GM18868 (cell line): ENCODE results near the gene PCDHGB1.
"Not testable (repeated sequence)": the region's sequence is repeated elsewhere in the genome, so short reads cannot be mapped to it uniquely, and the experiment has no call there.

Source experiments
- ATAC-seq: cut with Tn5 transposase; IDR thresholded peaks from one replicate; pipeline ENCODE4 v1.9.1; 2021; ENCODE audit warnings: mild to moderate bottlenecking, moderate library complexity; ENCODE audit not compliant: unreplicated experiment

Gene PCDHGB1

DNA sequence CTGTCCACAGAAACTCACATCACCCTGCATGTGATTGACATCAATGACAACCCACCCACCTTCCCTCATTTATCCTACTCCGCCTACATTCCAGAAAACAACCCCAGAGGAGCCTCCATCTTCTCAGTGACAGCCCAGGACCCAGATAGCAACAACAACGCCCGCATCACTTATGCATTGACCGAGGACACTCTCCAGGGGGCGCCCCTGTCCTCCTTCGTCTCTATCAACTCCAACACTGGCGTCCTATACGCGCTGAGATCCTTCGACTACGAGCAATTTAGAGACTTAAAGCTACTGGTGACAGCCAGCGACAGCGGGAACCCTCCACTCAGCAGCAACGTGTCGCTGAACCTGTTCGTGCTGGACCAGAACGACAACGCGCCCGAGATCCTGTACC, 4.6 kb upstream of the PCDHGB1 start:
- ATAC-seq: no peak

- not testable (repeated sequence) for ATAC-seq
Measured at GRCh38 chr5:141346017-141346416, 3.9 kb upstream of the PCDHGB1 start.

GRCh38 chr5:141351591-141351990, 1.7 kb downstream of the PCDHGB1 start:
- ATAC-seq: no peak

DNA sequence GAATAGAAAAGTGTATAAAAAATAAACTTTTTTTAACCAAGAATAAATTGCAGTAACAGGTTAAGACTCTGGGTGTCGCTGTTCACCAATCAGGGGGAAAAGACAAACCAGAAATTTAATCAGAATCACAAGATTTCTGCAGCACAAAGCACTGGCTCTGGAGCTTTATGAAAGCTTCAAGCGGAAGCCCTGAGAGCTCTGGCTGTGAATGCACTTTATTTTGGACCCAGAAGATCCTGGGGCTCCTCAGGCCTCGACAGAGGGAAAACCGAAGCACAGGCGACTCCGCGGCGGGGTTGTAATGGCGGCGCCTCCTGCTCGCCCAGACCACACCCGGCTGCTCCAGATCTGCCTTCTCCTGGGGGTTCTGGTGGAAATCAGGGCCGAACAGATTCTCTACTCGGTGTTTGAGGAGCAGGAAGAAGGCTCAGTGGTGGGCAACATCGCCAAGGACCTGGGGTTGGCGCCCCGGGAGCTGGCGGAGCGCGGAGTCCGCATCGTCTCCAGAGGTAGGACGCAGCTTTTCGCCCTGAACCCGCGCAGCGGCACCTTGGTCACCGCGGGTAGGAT, 5.1 kb downstream of the PCDHGB1 start, which contains the start of gene PCDHGA4:
PCDHGA4 (plus strand) TSS at position 122 of the 570 bp plus-strand sequence; CDS start at position 209, 87 bp downstream.
- ATAC-seq: peak; percentile 37

- no peak for ATAC-seq
Measured at GRCh38 chr5:141355641-141356040, 5.7 kb downstream of the PCDHGB1 start.

- no peak for ATAC-seq
Measured at GRCh38 chr5:141356133-141356532, 6.2 kb downstream of the PCDHGB1 start.

GRCh38 chr5:141356950-141357349, 7.1 kb downstream of the PCDHGB1 start:
- no peak for ATAC-seq

DNA sequence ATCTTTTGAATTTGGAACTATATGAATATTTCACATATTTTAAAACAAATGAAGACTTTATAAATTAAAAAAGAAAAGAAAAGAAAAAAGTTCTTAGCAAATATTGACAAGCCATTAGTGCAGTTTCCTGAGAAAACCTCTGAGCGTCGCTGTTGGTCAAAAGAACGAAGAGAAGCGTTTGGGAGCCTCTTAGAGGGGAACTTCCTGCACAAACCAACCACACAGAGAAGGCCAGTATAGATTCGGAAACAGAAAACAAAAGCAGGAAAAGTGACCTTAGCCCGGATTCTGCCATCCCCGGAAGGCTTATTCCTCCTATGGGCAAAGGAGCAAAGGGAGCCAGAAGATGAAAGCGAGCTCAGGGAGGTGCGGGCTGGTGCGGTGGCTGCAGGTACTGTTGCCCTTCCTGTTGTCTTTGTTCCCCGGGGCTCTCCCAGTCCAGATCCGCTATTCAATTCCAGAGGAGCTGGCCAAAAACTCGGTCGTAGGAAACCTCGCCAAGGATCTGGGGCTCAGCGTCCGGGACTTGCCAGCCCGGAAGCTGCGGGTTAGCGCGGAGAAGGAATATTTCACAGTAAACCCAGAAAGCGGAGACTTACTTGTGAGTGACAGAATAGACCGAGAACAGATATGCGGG, 10.0 kb downstream of the PCDHGB1 start, which contains the start of gene PCDHGB2:
PCDHGB2 (plus strand) TSS at position 205 of the 637 bp plus-strand sequence; CDS start at position 347, 142 bp downstream.
- ATAC-seq: peak; percentile 79

GRCh38 chr5:141360685-141361084, 10.8 kb downstream of the PCDHGB1 start:
- no peak for ATAC-seq

DNA sequence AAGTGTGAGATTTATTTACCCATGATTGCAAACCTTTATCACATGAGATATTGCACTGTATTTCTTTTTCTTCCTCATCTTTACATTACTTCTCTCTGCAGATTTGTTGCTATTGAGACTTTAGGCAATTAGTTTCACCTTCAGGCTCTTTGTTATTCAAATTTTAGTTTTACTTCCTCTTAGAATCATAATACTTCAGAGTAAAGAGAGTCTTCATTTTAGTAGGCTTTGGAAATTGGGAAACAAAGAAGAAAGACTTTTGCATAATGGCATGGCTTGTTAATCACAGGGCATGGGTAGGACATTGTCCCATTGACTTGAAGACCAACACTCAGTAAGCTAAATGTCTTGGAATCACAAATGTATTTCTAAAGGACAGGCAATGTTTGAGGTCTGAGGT, 12.8 kb downstream of the PCDHGB1 start:
- no peak for ATAC-seq

DNA sequence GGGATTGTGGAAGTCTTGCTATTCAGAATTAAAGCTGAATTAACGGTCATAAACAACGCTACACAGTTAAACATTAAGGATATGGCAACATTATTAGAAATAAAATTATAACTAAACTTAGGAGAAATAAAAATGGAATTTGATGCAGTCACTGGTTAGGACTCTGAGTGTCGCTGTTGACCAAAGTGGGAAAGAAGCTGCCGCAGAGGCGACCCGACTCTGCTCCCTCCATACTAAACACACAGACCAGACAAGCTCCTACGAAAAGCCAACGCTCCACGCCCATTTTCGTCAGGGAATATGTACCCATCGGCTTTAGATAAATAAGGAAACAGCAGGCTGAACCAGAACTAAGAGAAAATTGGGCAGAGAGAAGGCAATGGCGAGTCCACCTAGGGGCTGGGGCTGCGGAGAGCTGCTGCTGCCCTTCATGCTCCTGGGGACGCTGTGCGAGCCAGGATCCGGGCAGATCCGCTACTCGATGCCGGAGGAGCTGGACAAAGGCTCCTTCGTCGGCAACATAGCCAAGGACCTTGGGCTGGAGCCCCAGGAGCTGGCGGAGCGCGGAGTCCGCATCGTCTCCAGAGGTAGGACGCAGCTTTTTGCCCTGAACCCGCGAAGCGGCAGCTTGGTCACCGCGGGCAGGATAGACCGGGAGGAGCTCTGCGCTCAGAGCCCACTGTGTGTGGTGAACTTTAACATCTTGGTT, 14.2 kb downstream of the PCDHGB1 start, which contains the start of gene PCDHGA5:
PCDHGA5 (plus strand) TSS at position 211 of the 709 bp plus-strand sequence; CDS start at position 380, 169 bp downstream.
- no peak for ATAC-seq

GRCh38 chr5:141366016-141366896, 16.4 kb downstream of the PCDHGB1 start:
- no peak for ATAC-seq

DNA sequence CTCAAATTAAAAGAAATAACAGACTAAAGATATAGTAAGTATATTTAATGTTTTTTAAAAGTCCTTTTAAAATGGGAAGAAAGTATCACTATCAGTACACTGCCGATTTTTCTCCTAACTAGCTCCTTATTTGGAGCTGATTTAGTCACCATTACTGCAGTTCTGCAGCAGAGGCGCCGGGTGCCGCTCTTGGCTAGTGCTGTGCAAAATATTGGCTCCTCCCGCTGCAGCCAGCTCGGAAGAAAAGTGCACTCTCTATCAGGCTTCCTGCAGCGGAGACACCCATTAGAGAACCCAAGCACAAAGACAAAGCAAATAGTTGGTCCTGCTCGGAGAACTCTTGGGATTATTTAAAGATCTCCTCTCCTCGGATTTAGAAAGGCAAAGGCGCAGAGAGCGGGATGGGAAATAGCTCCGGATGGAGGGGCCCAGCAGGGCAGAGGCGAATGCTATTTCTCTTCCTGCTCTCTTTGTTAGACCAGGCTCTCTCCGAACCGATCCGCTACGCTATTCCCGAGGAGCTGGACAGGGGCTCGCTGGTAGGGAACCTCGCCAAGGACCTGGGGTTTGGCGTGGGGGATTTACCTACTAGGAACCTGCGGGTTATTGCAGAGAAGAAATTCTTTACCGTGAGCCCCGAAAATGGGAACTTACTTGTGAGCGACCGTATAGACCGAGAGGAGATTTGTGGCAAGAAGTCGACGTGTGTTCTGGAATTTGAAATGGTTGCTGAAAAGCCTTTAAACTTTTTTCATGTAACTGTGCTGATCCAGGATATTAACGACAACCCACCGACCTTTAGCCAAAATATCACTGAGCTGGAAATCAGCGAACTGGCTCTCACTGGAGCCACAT, 20.3 kb downstream of the PCDHGB1 start, which contains the start of gene PCDHGB3:
PCDHGB3 (plus strand) TSS at position 249 of the 855 bp plus-strand sequence; CDS start at position 402, 153 bp downstream.
- ATAC-seq: peak; percentile 99

GRCh38 chr5:141371572-141372475, 21.9 kb downstream of the PCDHGB1 start:
- no peak for ATAC-seq

DNA sequence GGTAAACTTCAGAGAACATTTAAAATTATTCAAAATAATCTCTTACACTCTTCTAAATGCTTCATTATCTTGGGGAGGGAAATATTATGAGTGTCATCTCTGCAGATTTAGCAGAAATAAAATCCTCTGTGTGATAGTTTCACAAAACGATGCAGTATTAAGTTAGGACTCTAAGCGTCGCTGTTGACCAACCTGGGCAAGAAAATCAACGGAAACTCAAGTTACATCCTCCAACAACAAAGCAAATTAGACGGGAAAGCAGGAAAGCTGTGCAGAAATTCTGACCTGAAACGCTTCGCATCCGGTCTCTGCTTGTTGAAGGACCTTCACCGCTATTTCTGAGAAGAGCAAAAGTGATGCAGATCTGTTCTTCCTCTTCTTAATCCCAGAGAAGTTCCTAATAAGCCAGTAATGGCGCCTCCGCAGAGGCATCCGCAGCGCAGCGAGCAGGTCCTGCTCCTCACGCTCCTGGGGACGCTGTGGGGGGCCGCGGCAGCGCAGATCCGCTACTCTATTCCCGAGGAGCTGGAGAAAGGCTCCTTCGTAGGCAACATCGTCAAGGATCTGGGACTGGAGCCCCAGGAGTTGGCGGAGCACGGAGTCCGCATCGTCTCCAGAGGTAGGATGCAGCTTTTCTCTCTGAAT, 23.9 kb downstream of the PCDHGB1 start, which contains the start of gene PCDHGA6:
PCDHGA6 (plus strand) TSS at position 219 of the 645 bp plus-strand sequence; CDS start at position 412, 193 bp downstream.
- no peak for ATAC-seq

DNA sequence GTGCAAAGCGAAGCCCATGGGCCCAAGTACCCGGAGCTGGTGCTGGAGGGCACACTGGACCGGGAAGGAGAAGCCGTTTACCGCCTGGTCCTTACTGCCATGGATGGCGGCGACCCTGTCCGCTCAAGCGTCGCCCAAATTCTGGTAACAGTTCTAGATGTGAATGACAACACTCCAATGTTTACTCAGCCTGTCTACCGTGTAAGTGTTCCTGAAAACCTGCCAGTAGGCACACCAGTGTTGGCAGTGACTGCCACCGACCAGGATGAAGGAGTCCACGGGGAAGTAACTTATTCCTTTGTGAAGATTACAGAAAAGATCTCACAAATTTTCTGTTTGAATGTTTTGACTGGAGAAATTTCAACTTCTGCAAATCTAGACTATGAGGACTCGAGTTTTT, 24.7 kb downstream of the PCDHGB1 start:
- ATAC-seq: no peak

DNA sequence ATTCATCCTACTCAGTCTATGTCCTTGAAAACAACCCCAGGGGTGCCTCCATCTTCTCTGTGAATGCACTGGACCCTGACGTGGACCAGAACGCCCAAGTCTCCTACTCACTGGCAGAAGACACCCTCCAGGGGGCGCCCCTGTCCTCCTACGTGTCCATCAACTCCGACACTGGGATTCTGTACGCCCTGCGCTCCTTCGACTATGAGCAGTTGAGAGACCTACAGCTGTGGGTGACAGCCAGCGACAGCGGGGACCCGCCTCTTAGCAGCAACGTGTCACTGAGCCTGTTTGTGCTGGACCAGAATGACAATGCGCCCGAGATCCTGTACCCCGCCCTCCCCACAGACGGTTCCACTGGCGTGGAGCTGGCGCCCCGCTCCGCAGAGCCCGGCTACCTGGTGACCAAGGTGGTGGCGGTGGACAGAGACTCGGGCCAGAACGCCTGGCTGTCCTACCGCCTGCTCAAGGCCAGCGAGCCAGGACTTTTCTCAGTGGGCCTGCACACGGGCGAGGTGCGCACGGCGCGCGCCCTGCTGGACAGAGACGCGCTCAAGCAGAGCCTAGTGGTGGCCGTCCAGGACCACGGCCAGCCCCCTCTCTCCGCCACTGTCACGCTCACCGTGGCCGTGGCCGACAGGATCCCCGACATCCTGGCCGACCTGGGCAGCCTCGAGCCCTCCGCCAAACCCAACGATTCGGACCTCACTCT, 25.7 kb downstream of the PCDHGB1 start:
- ATAC-seq: not testable (repeated sequence)
